Measurements from ENCODE around the gene PGM1. TPM values are rescaled to one million over a fixed set of nuclear protein-coding genes. Genes with fewer than 3 reads are reported as not detected.

The PGM1 gene
- total RNA-seq, 2 experiments from 2014 or later, result 43.2 to 56.9 TPM

- H3K4me1 ChIP-seq (ENCODE audit: insufficient read depth, low read length, poor library complexity, severe bottlenecking), result no peaks in the 10 kb centered on the region
- no TSS peak for BruUV-seq (replicated peaks)
- intact Hi-C loops (cut with micrococcal nuclease; ENCODE audit: unreplicated experiment), result no loop called here
- H3K4me3 ChIP-seq (ENCODE audit: low read depth, low read length, poor library complexity, severe bottlenecking), result no peak overlapping the region
- no peak for DNase-seq (ENCODE audit: low spot score)
- no peaks in the 10 kb centered on the region for H3K79me2 ChIP-seq (ENCODE audit: insufficient read depth, low read depth, low read length)
- H3K9me2 ChIP-seq (ENCODE audit: insufficient read depth, low read length), result no peaks in the 10 kb centered on the region
- POLR2A ChIA-PET, result no interaction called here
- H3K4me2 ChIP-seq (ENCODE audit: low read length), result no peak overlapping the region
- H3K27ac ChIP-seq (ENCODE audit: low read depth, low read length, poor library complexity, severe bottlenecking), result no peak overlapping the region
- no peaks in the 10 kb centered on the region for H4K20me1 ChIP-seq (ENCODE audit: insufficient read depth, low read length)
- H3K36me3 ChIP-seq (ENCODE audit: insufficient read depth, low read length), result peaks cover 16% of the 10 kb centered on the region; the same call in 1 of the 2 replicates
- no peak overlapping the region for H2AFZ ChIP-seq (ENCODE audit: low read length)
- TF ChIP-seq EZH2phosphoT487 (IDR thresholded peaks at IDR 0.05; ENCODE audit: borderline replicate concordance, low read depth, low read length), result no peak
- TF ChIP-seq, protein P1, sequence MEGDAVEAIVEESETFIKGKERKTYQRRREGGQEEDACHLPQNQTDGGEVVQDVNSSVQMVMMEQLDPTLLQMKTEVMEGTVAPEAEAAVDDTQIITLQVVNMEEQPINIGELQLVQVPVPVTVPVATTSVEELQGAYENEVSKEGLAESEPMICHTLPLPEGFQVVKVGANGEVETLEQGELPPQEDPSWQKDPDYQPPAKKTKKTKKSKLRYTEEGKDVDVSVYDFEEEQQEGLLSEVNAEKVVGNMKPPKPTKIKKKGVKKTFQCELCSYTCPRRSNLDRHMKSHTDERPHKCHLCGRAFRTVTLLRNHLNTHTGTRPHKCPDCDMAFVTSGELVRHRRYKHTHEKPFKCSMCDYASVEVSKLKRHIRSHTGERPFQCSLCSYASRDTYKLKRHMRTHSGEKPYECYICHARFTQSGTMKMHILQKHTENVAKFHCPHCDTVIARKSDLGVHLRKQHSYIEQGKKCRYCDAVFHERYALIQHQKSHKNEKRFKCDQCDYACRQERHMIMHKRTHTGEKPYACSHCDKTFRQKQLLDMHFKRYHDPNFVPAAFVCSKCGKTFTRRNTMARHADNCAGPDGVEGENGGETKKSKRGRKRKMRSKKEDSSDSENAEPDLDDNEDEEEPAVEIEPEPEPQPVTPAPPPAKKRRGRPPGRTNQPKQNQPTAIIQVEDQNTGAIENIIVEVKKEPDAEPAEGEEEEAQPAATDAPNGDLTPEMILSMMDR (conservative IDR thresholded peaks at IDR 0.05; ENCODE audit: low read length), result no peak
- CTCF ChIA-PET (ENCODE audit: unreplicated experiment), result no interaction called here
- no peaks in the 10 kb centered on the region for H3K9me3 ChIP-seq (ENCODE audit: low read length)
These were observed 47.7 kb downstream of the PGM1 start for GRCh38 chr1:63640633-63641567.

DNA sequence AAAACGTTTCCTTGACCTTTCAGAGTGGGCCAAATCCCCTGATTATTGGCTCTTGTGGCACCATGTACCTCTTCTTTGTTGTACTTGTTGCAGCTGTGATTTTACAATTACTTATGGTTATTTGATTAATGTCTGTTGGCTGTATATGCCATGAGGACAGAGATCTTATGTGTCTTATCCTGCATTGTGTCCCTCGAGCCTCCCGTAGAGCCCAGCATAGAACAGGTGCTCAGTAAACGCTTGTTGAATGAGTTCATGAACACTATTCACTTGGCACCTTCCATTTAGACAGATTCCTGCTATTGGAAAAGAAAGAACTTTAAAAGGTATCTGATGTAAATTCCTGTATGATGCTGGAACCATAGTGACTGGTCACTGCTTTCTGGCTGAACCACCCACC is 48.4 kb downstream of the PGM1 start:
- H3K4me1 ChIP-seq (ENCODE audit: insufficient read depth, low read length, poor library complexity, severe bottlenecking), result no peaks in the 10 kb centered on the region
- no peaks in the 10 kb centered on the region for H3K79me2 ChIP-seq (ENCODE audit: insufficient read depth, low read depth, low read length)
- H3K27ac ChIP-seq (ENCODE audit: low read depth, low read length, poor library complexity, severe bottlenecking), result no peak overlapping the region
- no peak overlapping the region for H3K4me2 ChIP-seq (ENCODE audit: low read length)
- no peaks in the 10 kb centered on the region for H3K9me2 ChIP-seq (ENCODE audit: insufficient read depth, low read length)
- no peaks in the 10 kb centered on the region for H3K9me3 ChIP-seq (ENCODE audit: low read length)
- no peak for DNase-seq (ENCODE audit: low spot score)
- POLR2A ChIA-PET, result no interaction called here
- no TSS peak for BruUV-seq (replicated peaks)
- H3K36me3 ChIP-seq (ENCODE audit: insufficient read depth, low read length), result peaks cover 10% of the 10 kb centered on the region; the same call in 1 of the 2 replicates
- H2AFZ ChIP-seq (ENCODE audit: low read length), result no peak overlapping the region
- CTCF ChIA-PET (ENCODE audit: unreplicated experiment), result no interaction called here
- H4K20me1 ChIP-seq (ENCODE audit: insufficient read depth, low read length), result no peaks in the 10 kb centered on the region
- H3K4me3 ChIP-seq (ENCODE audit: low read depth, low read length, poor library complexity, severe bottlenecking), result no peak overlapping the region
- TF ChIP-seq, protein P1 (conservative IDR thresholded peaks at IDR 0.05; ENCODE audit: low read length), result no peak
- no peak for TF ChIP-seq EZH2phosphoT487 (IDR thresholded peaks at IDR 0.05; ENCODE audit: borderline replicate concordance, low read depth, low read length)
- intact Hi-C loops (cut with micrococcal nuclease; ENCODE audit: unreplicated experiment), result no loop called here

GRCh38 chr1:63642901-63643300 is 49.7 kb downstream of the PGM1 start:
- ChIA-PET CTCF (ENCODE audit: unreplicated experiment) (no interaction called here), POLR2A (interaction anchor here (0.6 kb wide), 1 partner anchor 119 kb away, joined by 3 read pairs; no protein-coding TSS in a partner anchor)
- H3K36me3 ChIP-seq (ENCODE audit: insufficient read depth, low read length), result peaks cover 9% of the 10 kb centered on the region; the same call in 1 of the 2 replicates
- H3K9me3 ChIP-seq (ENCODE audit: low read length), result no peaks in the 10 kb centered on the region
- H3K4me2 ChIP-seq (ENCODE audit: low read length), result no peak overlapping the region
- no peaks in the 10 kb centered on the region for H3K4me1 ChIP-seq (ENCODE audit: insufficient read depth, low read length, poor library complexity, severe bottlenecking)
- BruUV-seq (replicated peaks), result no TSS peak
- TF ChIP-seq, protein P1 (conservative IDR thresholded peaks at IDR 0.05; ENCODE audit: low read length), result no peak
- TF ChIP-seq EZH2phosphoT487 (IDR thresholded peaks at IDR 0.05; ENCODE audit: borderline replicate concordance, low read depth, low read length), result no peak
- H3K79me2 ChIP-seq (ENCODE audit: insufficient read depth, low read depth, low read length), result no peaks in the 10 kb centered on the region
- no peak for DNase-seq (ENCODE audit: low spot score)
- H3K27ac ChIP-seq (ENCODE audit: low read depth, low read length, poor library complexity, severe bottlenecking), result no peak overlapping the region
- no peak overlapping the region for H3K4me3 ChIP-seq (ENCODE audit: low read depth, low read length, poor library complexity, severe bottlenecking)
- H3K9me2 ChIP-seq (ENCODE audit: insufficient read depth, low read length), result no peaks in the 10 kb centered on the region
- no peak overlapping the region for H2AFZ ChIP-seq (ENCODE audit: low read length)
- intact Hi-C loops (cut with micrococcal nuclease; ENCODE audit: unreplicated experiment), result no loop called here
- H4K20me1 ChIP-seq (ENCODE audit: insufficient read depth, low read length), result no peaks in the 10 kb centered on the region
